SK-N-SH treated with all-trans-retinoic acid at 6 μM for 48 hours (cell line): ENCODE results near the gene LSS.
A peak's percentile ranks its signal among the peaks of the same experiment; 100 is the strongest.
"Not testable (repeated sequence)": the region's sequence is repeated elsewhere in the genome, so short reads cannot be mapped to it uniquely, and the experiment has no call there.

ENCODE experiments used
- ATAC-seq: fragments of 200-7000 bp; cut with Tn5 transposase; 3 replicates; pipeline ENCODE4 v1.9.1; 2020; ENCODE audit warnings: mild to moderate bottlenecking, moderate library complexity
- ARNTL ChIP-seq: fragments of 450-650 bp; formaldehyde crosslinking; IDR thresholded peaks from 2 replicates; pipeline ENCODE4 v1.5.0; 2020; ENCODE audit warnings: low read depth, mild to moderate bottlenecking, moderate library complexity, borderline replicate concordance
- BACH2 ChIP-seq: fragments of 250-450 bp; sonication (Bioruptor Pico); IDR thresholded peaks from 2 replicates; pipeline ENCODE4 v1.9.0; 2021; ENCODE audit warnings: mild to moderate bottlenecking, borderline replicate concordance
- CREB5 ChIP-seq: fragments of 250-450 bp; sonication (Bioruptor Pico); IDR thresholded peaks from 2 replicates; pipeline ENCODE4 v1.5.1; 2020; ENCODE audit warnings: low read depth, mild to moderate bottlenecking, moderate library complexity
- ESRRG ChIP-seq: fragments of 250-450 bp; sonication (Bioruptor Pico); IDR thresholded peaks from 2 replicates; pipeline ENCODE4 v1.6.1; 2021; ENCODE audit warnings: mild to moderate bottlenecking
- GLIS3 ChIP-seq: fragments of 250-450 bp; sonication (Bioruptor Pico); IDR thresholded peaks from 2 replicates; pipeline ENCODE4 v1.5.0; 2020; ENCODE audit warnings: mild to moderate bottlenecking, moderate library complexity
- ISL1 ChIP-seq: fragments of 250-450 bp; sonication (Bioruptor Pico); IDR thresholded peaks from 2 replicates; pipeline ENCODE4 v2.1.2; 2022; ENCODE audit warnings: mild to moderate bottlenecking, moderate library complexity
- POU6F1 ChIP-seq: fragments of 250-450 bp; sonication (Bioruptor Pico); IDR thresholded peaks from 2 replicates; pipeline ENCODE4 v1.8.0; 2021; ENCODE audit warnings: low read depth, mild to moderate bottlenecking, moderate library complexity, borderline replicate concordance
- PPARA ChIP-seq: fragments of 250-450 bp; sonication (Bioruptor Pico); IDR thresholded peaks from 2 replicates; pipeline ENCODE4 v1.5.0; 2020; ENCODE audit warnings: mild to moderate bottlenecking, borderline replicate concordance
- RARB ChIP-seq: fragments of 250-450 bp; sonication (Bioruptor Pico); IDR thresholded peaks from 2 replicates; pipeline ENCODE4 v1.8.0; 2021; ENCODE audit warnings: mild to moderate bottlenecking, moderate library complexity
- SNAI2 ChIP-seq: fragments of 250-450 bp; sonication (Bioruptor Pico); IDR thresholded peaks from 2 replicates; pipeline ENCODE4 v1.5.0; 2020; ENCODE audit warnings: mild to moderate bottlenecking, moderate library complexity
- TCF4 ChIP-seq: fragments of 250-450 bp; sonication (Bioruptor Pico); IDR thresholded peaks from 2 replicates; pipeline ENCODE4 v1.8.0; 2021; ENCODE audit warnings: mild to moderate bottlenecking, moderate library complexity, borderline replicate concordance
- TOX ChIP-seq: fragments of 250-450 bp; sonication (Bioruptor Pico); IDR thresholded peaks from 2 replicates; pipeline ENCODE4 v1.8.0; 2021; ENCODE audit warnings: mild to moderate bottlenecking, moderate library complexity, borderline replicate concordance
- ZC3H10 ChIP-seq: fragments of 250-450 bp; sonication (Bioruptor Pico); IDR thresholded peaks from 2 replicates; pipeline ENCODE4 v1.5.1; 2021; ENCODE audit warnings: mild to moderate bottlenecking, moderate library complexity
- ZFP3 ChIP-seq: fragments of 250-450 bp; sonication (Bioruptor Pico); IDR thresholded peaks from 2 replicates; pipeline ENCODE4 v1.5.0; 2020; ENCODE audit warnings: mild to moderate bottlenecking, moderate library complexity
- ZFP30 ChIP-seq: fragments of 450-650 bp; formaldehyde crosslinking; IDR thresholded peaks from 2 replicates; pipeline ENCODE4 v1.5.0; 2022; ENCODE audit warnings: mild to moderate bottlenecking, moderate library complexity
- ZNF70 ChIP-seq: fragments of 450-650 bp; formaldehyde crosslinking; IDR thresholded peaks from 2 replicates; pipeline ENCODE4 v1.5.0; 2020; ENCODE audit warnings: mild to moderate bottlenecking, moderate library complexity
- ZNF8 ChIP-seq: fragments of 450-650 bp; formaldehyde crosslinking; IDR thresholded peaks from 2 replicates; pipeline ENCODE4 v1.5.0; 2020; ENCODE audit warnings: mild to moderate bottlenecking, moderate library complexity
- TF ChIP-seq, protein P1 (sequence below): fragments of 250-450 bp; sonication (Bioruptor Pico); IDR thresholded peaks from 2 replicates; pipeline ENCODE4 v1.8.0; 2020; ENCODE audit warnings: mild to moderate bottlenecking, moderate library complexity, borderline replicate concordance
- TF ChIP-seq, protein P2 (sequence below): fragments of 250-450 bp; sonication (Bioruptor Pico); IDR thresholded peaks from 2 replicates; pipeline ENCODE4 v1.5.0; 2020; ENCODE audit warnings: mild to moderate bottlenecking, moderate library complexity

Gene LSS

DNA sequence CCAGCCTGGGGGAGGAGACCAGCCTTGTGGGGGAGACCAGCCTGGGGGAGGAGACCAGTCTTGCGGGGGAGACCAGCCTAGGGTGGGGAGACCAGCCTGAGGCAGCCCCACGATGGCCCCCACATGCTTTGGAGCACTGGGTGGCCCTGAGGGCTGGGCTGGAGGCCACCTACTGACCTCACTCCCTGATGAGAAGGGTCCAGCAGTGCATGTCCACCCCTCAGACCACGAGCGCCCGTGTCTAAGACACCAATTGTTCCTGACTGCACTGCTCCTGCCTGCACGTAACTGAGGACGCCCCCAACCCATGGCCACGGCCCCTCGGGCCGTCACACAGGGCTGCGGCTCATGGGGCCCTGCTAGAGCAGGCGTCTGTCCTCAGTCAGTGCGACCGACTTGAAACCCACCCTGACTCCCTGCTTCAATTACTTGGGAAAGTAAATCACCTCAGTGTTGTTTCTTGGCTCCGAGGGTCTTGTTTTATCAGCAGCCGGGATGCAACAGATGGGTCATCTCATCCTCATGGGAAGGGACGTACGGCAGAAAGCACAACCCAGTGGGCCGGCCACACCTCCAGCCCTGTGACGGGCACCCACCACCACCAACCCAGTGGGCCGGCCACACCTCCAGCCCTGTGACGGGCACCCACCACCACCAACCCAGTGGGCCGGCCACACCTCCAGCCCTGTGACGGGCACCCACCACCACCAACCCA lies 44.5 kb downstream of the LSS start, which contains the start of gene SPATC1L:
SPATC1L (minus strand) TSS at position 550 of the 715 bp plus-strand sequence. CDS start 1,643 bp downstream, outside the sequence.
- peak; percentile 78 for ATAC-seq
- no peak for TF ChIP-seq ZFP3 (CRISPR knock-in tag)
- TF ChIP-seq CREB5 (CRISPR knock-in tag), result no peak
- no peak for TF ChIP-seq ARNTL (CRISPR knock-in tag)
- no peak for TF ChIP-seq ZNF8 (CRISPR knock-in tag)
- TF ChIP-seq ZC3H10 (CRISPR knock-in tag), result no peak
- TF ChIP-seq ESRRG (CRISPR knock-in tag), result no peak
- no peak for TF ChIP-seq SNAI2
- no peak for TF ChIP-seq ISL1 (CRISPR knock-in tag)
- TF ChIP-seq, protein P1, sequence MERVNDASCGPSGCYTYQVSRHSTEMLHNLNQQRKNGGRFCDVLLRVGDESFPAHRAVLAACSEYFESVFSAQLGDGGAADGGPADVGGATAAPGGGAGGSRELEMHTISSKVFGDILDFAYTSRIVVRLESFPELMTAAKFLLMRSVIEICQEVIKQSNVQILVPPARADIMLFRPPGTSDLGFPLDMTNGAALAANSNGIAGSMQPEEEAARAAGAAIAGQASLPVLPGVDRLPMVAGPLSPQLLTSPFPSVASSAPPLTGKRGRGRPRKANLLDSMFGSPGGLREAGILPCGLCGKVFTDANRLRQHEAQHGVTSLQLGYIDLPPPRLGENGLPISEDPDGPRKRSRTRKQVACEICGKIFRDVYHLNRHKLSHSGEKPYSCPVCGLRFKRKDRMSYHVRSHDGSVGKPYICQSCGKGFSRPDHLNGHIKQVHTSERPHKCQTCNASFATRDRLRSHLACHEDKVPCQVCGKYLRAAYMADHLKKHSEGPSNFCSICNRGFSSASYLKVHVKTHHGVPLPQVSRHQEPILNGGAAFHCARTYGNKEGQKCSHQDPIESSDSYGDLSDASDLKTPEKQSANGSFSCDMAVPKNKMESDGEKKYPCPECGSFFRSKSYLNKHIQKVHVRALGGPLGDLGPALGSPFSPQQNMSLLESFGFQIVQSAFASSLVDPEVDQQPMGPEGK (CRISPR knock-in tag), result no peak
- TF ChIP-seq TCF4, result no peak
- TF ChIP-seq RARB (CRISPR knock-in tag), result no peak
- TF ChIP-seq TOX, result no peak
- no peak for TF ChIP-seq ZFP30 (CRISPR knock-in tag)
- TF ChIP-seq, protein P2, sequence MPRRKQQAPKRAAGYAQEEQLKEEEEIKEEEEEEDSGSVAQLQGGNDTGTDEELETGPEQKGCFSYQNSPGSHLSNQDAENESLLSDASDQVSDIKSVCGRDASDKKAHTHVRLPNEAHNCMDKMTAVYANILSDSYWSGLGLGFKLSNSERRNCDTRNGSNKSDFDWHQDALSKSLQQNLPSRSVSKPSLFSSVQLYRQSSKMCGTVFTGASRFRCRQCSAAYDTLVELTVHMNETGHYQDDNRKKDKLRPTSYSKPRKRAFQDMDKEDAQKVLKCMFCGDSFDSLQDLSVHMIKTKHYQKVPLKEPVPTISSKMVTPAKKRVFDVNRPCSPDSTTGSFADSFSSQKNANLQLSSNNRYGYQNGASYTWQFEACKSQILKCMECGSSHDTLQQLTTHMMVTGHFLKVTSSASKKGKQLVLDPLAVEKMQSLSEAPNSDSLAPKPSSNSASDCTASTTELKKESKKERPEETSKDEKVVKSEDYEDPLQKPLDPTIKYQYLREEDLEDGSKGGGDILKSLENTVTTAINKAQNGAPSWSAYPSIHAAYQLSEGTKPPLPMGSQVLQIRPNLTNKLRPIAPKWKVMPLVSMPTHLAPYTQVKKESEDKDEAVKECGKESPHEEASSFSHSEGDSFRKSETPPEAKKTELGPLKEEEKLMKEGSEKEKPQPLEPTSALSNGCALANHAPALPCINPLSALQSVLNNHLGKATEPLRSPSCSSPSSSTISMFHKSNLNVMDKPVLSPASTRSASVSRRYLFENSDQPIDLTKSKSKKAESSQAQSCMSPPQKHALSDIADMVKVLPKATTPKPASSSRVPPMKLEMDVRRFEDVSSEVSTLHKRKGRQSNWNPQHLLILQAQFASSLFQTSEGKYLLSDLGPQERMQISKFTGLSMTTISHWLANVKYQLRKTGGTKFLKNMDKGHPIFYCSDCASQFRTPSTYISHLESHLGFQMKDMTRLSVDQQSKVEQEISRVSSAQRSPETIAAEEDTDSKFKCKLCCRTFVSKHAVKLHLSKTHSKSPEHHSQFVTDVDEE, result no peak
- no peak for TF ChIP-seq POU6F1
- no peak for TF ChIP-seq ZNF70 (CRISPR knock-in tag)
- no peak for TF ChIP-seq BACH2 (CRISPR knock-in tag)
- no peak for TF ChIP-seq GLIS3 (CRISPR knock-in tag)

DNA sequence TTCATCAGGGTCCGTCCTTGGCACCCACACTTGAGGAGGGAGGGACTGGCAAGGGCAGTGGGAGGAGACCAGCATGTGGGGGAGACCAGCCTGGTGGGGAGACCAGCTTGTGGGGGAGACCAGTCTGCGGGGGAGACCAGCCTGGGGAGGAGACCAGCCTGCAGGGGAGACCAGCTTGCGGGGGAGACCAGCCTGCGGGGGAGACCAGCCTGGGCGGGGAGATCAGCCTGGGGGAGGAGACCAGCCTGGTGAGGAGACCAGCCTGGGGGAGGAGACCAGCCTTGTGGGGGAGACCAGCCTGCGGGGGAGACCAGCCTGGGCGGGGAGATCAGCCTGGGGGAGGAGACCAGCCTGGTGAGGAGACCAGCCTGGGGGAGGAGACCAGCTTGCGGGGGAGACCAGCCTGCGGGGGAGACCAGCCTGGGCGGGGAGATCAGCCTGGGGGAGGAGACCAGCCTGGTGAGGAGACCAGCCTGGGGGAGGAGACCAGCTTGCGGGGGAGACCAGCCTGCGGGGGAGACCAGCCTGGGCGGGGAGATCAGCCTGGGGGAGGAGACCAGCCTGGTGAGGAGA lies 45.2 kb downstream of the LSS start:
- ATAC-seq, result not testable (repeated sequence)

GRCh38 chr21:46182548-46183336 lies 45.8 kb downstream of the LSS start:
- TF ChIP-seq RARB (CRISPR knock-in tag) (no peak), GLIS3 (CRISPR knock-in tag) (no peak), ISL1 (CRISPR knock-in tag) (no peak), CREB5 (CRISPR knock-in tag) (no peak), ZNF70 (CRISPR knock-in tag) (no peak), PPARA (CRISPR knock-in tag) (no peak), POU6F1 (no peak), ESRRG (CRISPR knock-in tag) (no peak)
- no peak for ATAC-seq
